ENCODE results near the gene TTC34. TPM values are rescaled to one million over a fixed set of nuclear protein-coding genes. Genes with fewer than 3 reads are reported as not detected.
A peak's percentile ranks its signal among the peaks of the same experiment; 100 is the strongest.

The TTC34 gene
- total RNA-seq, 1 donor, result 0.36 TPM

GRCh38 chr1:2595261-2595811 is 206.2 kb downstream of the TTC34 start:
- Histone ChIP-seq H3K9me3 (ENCODE audit: low read depth, low read length) (no peaks in the 10 kb centered on the region), H3K27ac (ENCODE audit: low read depth, low read length) (no peak overlapping the region), H3K79me2 (ENCODE audit: insufficient read depth, low read length) (no peaks in the 10 kb centered on the region), H3K4me1 (ENCODE audit: insufficient read depth, low read length) (no peaks in the 10 kb centered on the region), H3K4me3 (ENCODE audit: insufficient read depth, low read length) (no peak overlapping the region), H2AFZ (ENCODE audit: low read length) (no peak overlapping the region), H3K27me3 (ENCODE audit: insufficient read depth, low read length) (no peaks in the 10 kb centered on the region), H4K20me1 (ENCODE audit: insufficient read depth, low read length) (no peaks in the 10 kb centered on the region), H3K4me2 (ENCODE audit: insufficient read depth, low read length) (no peak overlapping the region), H3K36me3 (ENCODE audit: insufficient read depth, low read length) (no peaks in the 10 kb centered on the region)
- DNase-seq (ENCODE audit: insufficient read length, low spot score, missing footprints), result peak; percentile 84
- TF ChIP-seq, protein P1, sequence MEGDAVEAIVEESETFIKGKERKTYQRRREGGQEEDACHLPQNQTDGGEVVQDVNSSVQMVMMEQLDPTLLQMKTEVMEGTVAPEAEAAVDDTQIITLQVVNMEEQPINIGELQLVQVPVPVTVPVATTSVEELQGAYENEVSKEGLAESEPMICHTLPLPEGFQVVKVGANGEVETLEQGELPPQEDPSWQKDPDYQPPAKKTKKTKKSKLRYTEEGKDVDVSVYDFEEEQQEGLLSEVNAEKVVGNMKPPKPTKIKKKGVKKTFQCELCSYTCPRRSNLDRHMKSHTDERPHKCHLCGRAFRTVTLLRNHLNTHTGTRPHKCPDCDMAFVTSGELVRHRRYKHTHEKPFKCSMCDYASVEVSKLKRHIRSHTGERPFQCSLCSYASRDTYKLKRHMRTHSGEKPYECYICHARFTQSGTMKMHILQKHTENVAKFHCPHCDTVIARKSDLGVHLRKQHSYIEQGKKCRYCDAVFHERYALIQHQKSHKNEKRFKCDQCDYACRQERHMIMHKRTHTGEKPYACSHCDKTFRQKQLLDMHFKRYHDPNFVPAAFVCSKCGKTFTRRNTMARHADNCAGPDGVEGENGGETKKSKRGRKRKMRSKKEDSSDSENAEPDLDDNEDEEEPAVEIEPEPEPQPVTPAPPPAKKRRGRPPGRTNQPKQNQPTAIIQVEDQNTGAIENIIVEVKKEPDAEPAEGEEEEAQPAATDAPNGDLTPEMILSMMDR (IDR thresholded peaks at IDR 0.05; ENCODE audit: extremely low read depth, low read depth, low read length), result no peak

GRCh38 chr1:2594641-2595131 is 206.8 kb downstream of the TTC34 start:
- H3K27me3 ChIP-seq (ENCODE audit: insufficient read depth, low read length), result no peaks in the 10 kb centered on the region
- no peaks in the 10 kb centered on the region for H3K79me2 ChIP-seq (ENCODE audit: insufficient read depth, low read length)
- DNase-seq (ENCODE audit: insufficient read length, low spot score, missing footprints), result peak; percentile 72
- TF ChIP-seq, protein P1 (IDR thresholded peaks at IDR 0.05; ENCODE audit: extremely low read depth, low read depth, low read length), result no peak
- H3K27ac ChIP-seq (ENCODE audit: low read depth, low read length), result no peak overlapping the region
- H2AFZ ChIP-seq (ENCODE audit: low read length), result no peak overlapping the region
- no peaks in the 10 kb centered on the region for H3K4me1 ChIP-seq (ENCODE audit: insufficient read depth, low read length)
- no peak overlapping the region for H3K4me3 ChIP-seq (ENCODE audit: insufficient read depth, low read length)
- H4K20me1 ChIP-seq (ENCODE audit: insufficient read depth, low read length), result no peaks in the 10 kb centered on the region
- H3K9me3 ChIP-seq (ENCODE audit: low read depth, low read length), result no peaks in the 10 kb centered on the region
- H3K4me2 ChIP-seq (ENCODE audit: insufficient read depth, low read length), result no peak overlapping the region
- H3K36me3 ChIP-seq (ENCODE audit: insufficient read depth, low read length), result no peaks in the 10 kb centered on the region

GRCh38 chr1:2594001-2594640 is 207.4 kb downstream of the TTC34 start:
- Histone ChIP-seq H3K4me3 (ENCODE audit: insufficient read depth, low read length) (peak overlapping the region; percentile 60), H3K27ac (ENCODE audit: low read depth, low read length) (no peak overlapping the region), H3K79me2 (ENCODE audit: insufficient read depth, low read length) (no peaks in the 10 kb centered on the region), H3K4me2 (ENCODE audit: insufficient read depth, low read length) (peak overlapping the region; percentile 70), H3K4me1 (ENCODE audit: insufficient read depth, low read length) (no peaks in the 10 kb centered on the region), H3K36me3 (ENCODE audit: insufficient read depth, low read length) (no peaks in the 10 kb centered on the region), H3K27me3 (ENCODE audit: insufficient read depth, low read length) (no peaks in the 10 kb centered on the region), H4K20me1 (ENCODE audit: insufficient read depth, low read length) (no peaks in the 10 kb centered on the region), H2AFZ (ENCODE audit: low read length) (peak overlapping the region; percentile 54), H3K9me3 (ENCODE audit: low read depth, low read length) (no peaks in the 10 kb centered on the region)
- TF ChIP-seq, protein P1 (IDR thresholded peaks at IDR 0.05; ENCODE audit: extremely low read depth, low read depth, low read length), result no peak
- DNase-seq (ENCODE audit: insufficient read length, low spot score, missing footprints), result peak; percentile 96

DNA sequence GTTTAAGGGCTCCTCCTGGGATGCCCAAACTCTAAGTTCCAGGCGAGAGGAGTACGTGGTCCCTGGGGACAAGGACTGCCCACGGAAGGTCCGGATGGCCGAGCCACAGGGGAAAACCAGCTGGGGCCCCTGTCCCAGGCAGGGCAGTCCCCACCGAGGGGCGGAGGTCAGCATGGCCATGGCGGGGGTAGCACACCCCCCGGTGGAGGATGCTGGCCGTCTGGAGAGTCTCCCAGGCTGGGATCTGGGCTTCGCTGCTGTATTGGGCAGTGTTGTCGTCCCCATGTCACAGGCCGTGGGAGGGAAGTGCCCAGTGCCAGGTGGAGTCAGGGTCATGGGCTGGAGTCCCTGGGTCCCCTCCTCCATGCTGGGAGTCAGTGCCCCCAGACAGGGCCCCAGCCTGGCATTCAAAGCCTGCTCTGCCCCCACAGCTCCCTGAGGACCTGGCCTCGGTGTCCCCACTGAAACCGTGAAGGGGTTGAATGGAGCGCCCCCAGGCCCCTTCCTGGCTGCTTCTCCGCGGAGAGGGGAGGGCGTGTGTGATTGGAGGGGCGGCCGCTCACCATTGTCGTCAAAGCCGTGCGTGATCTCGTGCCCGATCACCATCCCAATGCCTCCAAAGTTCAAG is 208.1 kb downstream of the TTC34 start:
- DNase-seq (ENCODE audit: insufficient read length, low spot score, missing footprints), result peak; percentile 75
- H3K27me3 ChIP-seq (ENCODE audit: insufficient read depth, low read length), result no peaks in the 10 kb centered on the region
- H4K20me1 ChIP-seq (ENCODE audit: insufficient read depth, low read length), result no peaks in the 10 kb centered on the region
- no peaks in the 10 kb centered on the region for H3K9me3 ChIP-seq (ENCODE audit: low read depth, low read length)
- no peaks in the 10 kb centered on the region for H3K79me2 ChIP-seq (ENCODE audit: insufficient read depth, low read length)
- H3K27ac ChIP-seq (ENCODE audit: low read depth, low read length), result no peak overlapping the region
- no peak overlapping the region for H3K4me3 ChIP-seq (ENCODE audit: insufficient read depth, low read length)
- peak overlapping the region; percentile 70 for H3K4me2 ChIP-seq (ENCODE audit: insufficient read depth, low read length)
- no peaks in the 10 kb centered on the region for H3K4me1 ChIP-seq (ENCODE audit: insufficient read depth, low read length)
- no peaks in the 10 kb centered on the region for H3K36me3 ChIP-seq (ENCODE audit: insufficient read depth, low read length)
- H2AFZ ChIP-seq (ENCODE audit: low read length), result no peak overlapping the region
- TF ChIP-seq, protein P1 (IDR thresholded peaks at IDR 0.05; ENCODE audit: extremely low read depth, low read depth, low read length), result no peak

Data from osteoblast (primary cell).